SJCRH30 (cell line): ENCODE measurements around the gene ZSWIM9. TPM values are rescaled to one million over a fixed set of nuclear protein-coding genes. Genes with fewer than 3 reads are reported as not detected.

Experiments used
- DNase-seq, 2 experiments: peaks; one replicate each; pipeline ENCODE4 v3.0.0-alpha.2; 2015 to 2020
- H3K27ac ChIP-seq: fragments of 250-450 bp; sonication (Bioruptor Pico); 2 replicates; pipeline ENCODE4 v1.5.1; 2020; ENCODE audit warnings: mild to moderate bottlenecking, moderate library complexity
- H3K27me3 ChIP-seq: fragments of 250-450 bp; sonication (Bioruptor Pico); 2 replicates; pipeline ENCODE4 v1.5.1; 2020; ENCODE audit warnings: mild to moderate bottlenecking, moderate library complexity
- H3K36me3 ChIP-seq: fragments of 250-450 bp; sonication (Bioruptor Pico); 2 replicates; pipeline ENCODE4 v1.5.1; 2020; ENCODE audit warnings: mild to moderate bottlenecking, moderate library complexity
- H3K4me1 ChIP-seq: fragments of 250-450 bp; sonication (Bioruptor Pico); 2 replicates; pipeline ENCODE4 v1.5.1; 2020; ENCODE audit warnings: mild to moderate bottlenecking, moderate library complexity
- H3K4me3 ChIP-seq: fragments of 250-450 bp; sonication (Bioruptor Pico); 2 replicates; pipeline ENCODE4 v1.5.1; 2020; ENCODE audit warnings: mild to moderate bottlenecking, moderate library complexity
- H3K9me3 ChIP-seq: fragments of 250-450 bp; sonication (Bioruptor Pico); replicated peaks from 2 replicates; pipeline ENCODE4 v1.5.1; 2020; ENCODE audit warnings: mild to moderate bottlenecking, moderate library complexity
- total RNA-seq: library from RNA; depleted of rRNA; stranded (reverse); fragments of >200 nt; shearing (Covaris generic); gene quantifications from 2 replicates; pipeline ENCODE4 v1.2.3, GENCODE V29; 2014; rRNA removed

ZSWIM9 gene
- 0.89 and 1.1 TPM in 2 replicates for total RNA-seq

DNA sequence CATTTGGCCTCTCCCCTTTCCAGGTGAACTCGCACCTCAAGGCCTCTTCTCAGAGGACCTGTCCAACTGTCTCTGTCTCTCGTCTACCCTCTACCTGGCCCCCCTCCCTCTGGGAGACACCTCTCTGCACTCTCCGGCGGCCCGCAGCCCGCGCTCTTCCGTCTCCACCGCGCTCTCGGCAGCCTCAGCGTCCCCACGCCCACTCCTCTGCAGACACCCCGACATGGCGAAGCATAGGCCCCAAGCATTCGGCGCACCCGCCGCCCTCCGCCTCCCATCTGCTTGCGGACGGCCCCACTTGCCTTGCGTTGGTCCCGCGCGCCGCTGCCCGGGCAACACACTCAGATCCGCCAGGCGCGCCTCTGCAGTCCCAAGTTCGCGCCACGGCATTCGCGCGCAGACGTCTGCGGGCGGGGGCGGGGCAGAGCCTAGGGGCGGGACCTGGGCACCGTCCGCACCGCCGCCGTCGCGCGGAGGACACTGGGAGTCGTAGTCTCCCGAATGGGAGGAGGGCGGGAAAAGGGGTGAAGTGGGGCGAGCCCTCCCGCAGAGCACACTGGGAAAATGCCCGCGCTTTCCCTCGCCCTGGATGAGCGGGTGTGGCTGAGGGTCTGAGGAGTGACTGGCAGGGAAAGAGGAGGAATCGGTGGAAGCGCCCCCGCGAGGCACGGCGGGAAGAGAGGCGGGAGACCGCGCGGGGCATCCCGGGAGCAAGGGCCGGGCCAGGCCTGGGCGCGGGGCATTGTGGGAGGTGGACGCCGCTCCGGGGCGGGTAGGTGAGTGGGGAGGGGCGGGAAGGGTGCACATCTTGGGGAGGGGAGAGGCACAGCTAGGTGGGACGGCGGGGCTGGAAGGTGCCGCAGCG lies at the start of gene ZSWIM9, which contains the start of gene LIG1:
TSS of gene ZSWIM9 (plus strand) at position 742 of the 865 bp plus-strand sequence. CDS start 1,123 bp downstream, outside the sequence.
TSS of gene LIG1 (minus strand) at position 406 of the 865 bp plus-strand sequence. CDS start 4,778 bp downstream, outside the sequence.
- H3K36me3 ChIP-seq: peaks cover 10% of the 10 kb centered on the region; the same call in 1 of the 2 replicates
- H3K27me3 ChIP-seq: no peaks in the 10 kb centered on the region
- no peaks in the 10 kb centered on the region for H3K4me1 ChIP-seq

GRCh38 chr19:48121066-48121465 lies 49.4 kb upstream of the ZSWIM9 start:
- Histone ChIP-seq H3K36me3 (peaks cover 32% of the 10 kb centered on the region), H3K27ac (no peak overlapping the region), H3K4me3 (no peak overlapping the region), H3K27me3 (no peaks in the 10 kb centered on the region), H3K4me1 (peaks cover 12% of the 10 kb centered on the region), H3K9me3 (no peaks in the 10 kb centered on the region)
- no peak for DNase-seq

More for the DNA sequence above, at the start of gene ZSWIM9, which contains the start of gene LIG1:
- H3K4me3 ChIP-seq: peak within 1 kb of the TSS; percentile 97
- DNase-seq: peak; percentile 96
- no peaks in the 10 kb centered on the region for H3K9me3 ChIP-seq
- H3K27ac ChIP-seq: peak within 1 kb of the TSS; percentile 93

DNA sequence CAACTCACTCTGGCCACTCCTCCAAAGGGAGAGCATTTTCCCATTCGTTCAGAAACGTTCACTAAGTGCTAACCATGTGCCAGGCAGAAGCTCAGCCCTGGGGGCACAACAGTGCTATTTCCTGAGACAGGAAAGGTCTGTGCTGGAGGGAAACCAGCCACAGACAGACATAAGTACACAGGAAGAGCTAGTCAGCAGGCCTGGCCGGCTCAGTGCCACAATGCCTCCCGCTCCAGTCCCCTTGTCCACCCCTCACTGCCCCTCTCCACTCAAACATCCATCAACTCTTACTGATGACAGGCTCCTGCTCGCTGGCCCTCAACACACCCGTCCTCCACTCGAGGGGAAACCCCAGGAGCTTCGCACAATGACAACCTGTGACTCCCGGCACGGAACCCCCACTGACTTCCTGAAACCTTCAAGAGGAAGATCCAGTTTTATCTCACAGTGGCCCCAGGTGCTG lies 48.5 kb upstream of the ZSWIM9 start:
- Histone ChIP-seq H3K27me3 (no peaks in the 10 kb centered on the region), H3K9me3 (no peaks in the 10 kb centered on the region), H3K4me1 (peaks cover 12% of the 10 kb centered on the region), H3K36me3 (peaks cover 32% of the 10 kb centered on the region), H3K27ac (no peak overlapping the region), H3K4me3 (no peak overlapping the region)
- DNase-seq: no peak

- no peak overlapping the region for H3K4me3 ChIP-seq
- peaks cover 12% of the 10 kb centered on the region for H3K4me1 ChIP-seq
- no peak for DNase-seq
- H3K27me3 ChIP-seq: no peaks in the 10 kb centered on the region
- peaks cover 32% of the 10 kb centered on the region for H3K36me3 ChIP-seq
- no peak overlapping the region for H3K27ac ChIP-seq
- no peaks in the 10 kb centered on the region for H3K9me3 ChIP-seq
These were observed 48.1 kb upstream of the ZSWIM9 start for GRCh38 chr19:48122421-48122820.

DNA sequence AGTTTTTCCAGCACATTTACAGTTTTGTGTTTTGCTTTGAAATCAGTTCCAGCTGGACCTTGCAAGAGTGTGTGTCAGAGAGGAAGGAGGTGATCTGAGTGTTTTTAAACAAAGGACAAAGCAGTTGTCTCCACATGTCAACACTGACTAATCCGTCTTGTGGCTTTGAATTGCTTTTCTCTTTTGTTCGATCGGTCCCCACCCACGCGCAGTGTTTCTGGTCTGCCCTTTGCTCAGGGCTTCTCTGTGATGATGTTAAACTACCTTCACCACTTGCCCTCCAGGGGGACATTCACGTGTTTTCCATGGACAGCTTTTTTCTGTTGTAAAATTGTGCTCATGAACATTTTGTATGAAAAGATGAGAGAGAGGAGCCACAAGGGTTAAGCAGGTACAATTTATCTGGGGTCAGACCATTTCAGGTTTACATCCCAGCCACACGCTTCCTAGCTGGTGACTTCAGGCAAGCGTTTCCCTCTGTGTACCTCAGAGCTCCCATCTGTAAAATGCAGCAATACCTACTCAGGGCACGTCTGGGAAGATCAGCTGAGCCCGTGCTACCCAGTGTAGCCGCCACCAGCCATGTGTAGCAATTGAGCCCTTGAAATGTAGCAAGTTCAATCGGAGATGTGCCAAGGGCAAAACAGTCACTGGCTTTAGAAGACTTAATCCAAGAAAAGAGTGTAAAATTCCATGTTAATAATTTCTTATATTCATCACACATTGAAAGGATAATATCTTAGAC lies 46.4 kb upstream of the ZSWIM9 start:
- Histone ChIP-seq H3K27ac (peak overlapping the region; percentile 40; the same call in 1 of the 2 replicates), H3K4me3 (no peak overlapping the region), H3K9me3 (no peaks in the 10 kb centered on the region), H3K36me3 (peaks cover 35% of the 10 kb centered on the region), H3K27me3 (no peaks in the 10 kb centered on the region), H3K4me1 (peaks cover 12% of the 10 kb centered on the region)
- peak; percentile 59 to 76 for DNase-seq

- peaks cover 12% of the 10 kb centered on the region for H3K4me1 ChIP-seq
- H3K27me3 ChIP-seq: no peaks in the 10 kb centered on the region
- H3K4me3 ChIP-seq: no peak overlapping the region
- DNase-seq: no peak
- H3K9me3 ChIP-seq: no peaks in the 10 kb centered on the region
- no peak overlapping the region for H3K27ac ChIP-seq
- H3K36me3 ChIP-seq: peaks cover 42% of the 10 kb centered on the region
These were observed 42.9 kb upstream of the ZSWIM9 start for GRCh38 chr19:48127561-48127960.

DNA sequence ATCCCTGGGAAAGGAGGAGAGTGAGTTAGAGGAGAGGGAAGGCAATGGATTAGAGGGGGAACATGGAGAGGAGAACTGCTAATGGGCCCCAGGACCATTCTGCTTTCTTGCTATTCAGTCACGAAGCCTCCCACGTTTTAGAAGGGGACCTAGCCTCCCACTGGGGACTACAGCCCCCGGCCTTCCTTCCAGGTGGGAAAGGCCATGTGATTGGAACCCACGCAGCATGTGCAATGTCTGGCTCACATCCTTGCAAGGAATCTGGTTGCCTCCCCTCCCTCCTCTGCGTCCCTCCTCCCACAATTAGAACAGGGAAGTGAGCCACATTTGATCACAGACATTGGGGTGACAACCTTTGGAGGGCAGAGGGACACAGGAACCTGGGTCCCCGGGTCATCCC lies 37.4 kb upstream of the ZSWIM9 start:
- no peaks in the 10 kb centered on the region for H3K27me3 ChIP-seq
- H3K27ac ChIP-seq: no peak overlapping the region
- H3K4me3 ChIP-seq: no peak overlapping the region
- H3K9me3 ChIP-seq: no peaks in the 10 kb centered on the region
- H3K4me1 ChIP-seq: no peaks in the 10 kb centered on the region
- H3K36me3 ChIP-seq: peaks cover 24% of the 10 kb centered on the region
- DNase-seq: no peak

DNA sequence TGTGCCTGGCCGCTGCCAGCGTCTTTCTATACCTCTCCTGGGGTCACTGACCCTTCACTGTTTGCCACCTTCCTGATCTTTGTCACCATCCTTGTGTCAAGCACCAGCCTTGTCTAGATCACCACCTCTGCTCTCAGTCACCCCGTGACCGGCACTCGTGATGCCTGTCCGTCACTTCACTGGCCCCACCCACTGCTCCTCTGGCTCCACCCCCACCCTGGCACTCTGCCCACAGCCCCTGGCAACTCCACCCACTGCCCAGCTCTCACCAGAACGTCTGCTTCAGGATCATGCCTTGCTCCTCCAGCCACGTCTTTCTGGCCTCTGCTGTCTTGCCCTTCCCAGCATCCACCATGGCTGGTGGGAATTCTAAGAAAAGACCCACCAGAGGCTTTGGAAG lies 35.1 kb upstream of the ZSWIM9 start:
- H3K4me1 ChIP-seq: no peaks in the 10 kb centered on the region
- no peaks in the 10 kb centered on the region for H3K9me3 ChIP-seq
- no peak overlapping the region for H3K4me3 ChIP-seq
- no peak overlapping the region for H3K27ac ChIP-seq
- no peaks in the 10 kb centered on the region for H3K27me3 ChIP-seq
- peak; percentile 36 to 47 for DNase-seq
- H3K36me3 ChIP-seq: peaks cover 19% of the 10 kb centered on the region

GRCh38 chr19:48136547-48136946 lies 33.9 kb upstream of the ZSWIM9 start:
- H3K4me1 ChIP-seq: no peaks in the 10 kb centered on the region
- H3K27ac ChIP-seq: no peak overlapping the region
- DNase-seq: no peak
- H3K4me3 ChIP-seq: no peak overlapping the region
- no peaks in the 10 kb centered on the region for H3K9me3 ChIP-seq
- no peaks in the 10 kb centered on the region for H3K27me3 ChIP-seq
- peaks cover 8% of the 10 kb centered on the region; the same call in 1 of the 2 replicates for H3K36me3 ChIP-seq

GRCh38 chr19:48137411-48137810 lies 33.1 kb upstream of the ZSWIM9 start:
- Histone ChIP-seq H3K27ac (no peak overlapping the region), H3K27me3 (no peaks in the 10 kb centered on the region), H3K4me1 (no peaks in the 10 kb centered on the region), H3K36me3 (peaks cover 5% of the 10 kb centered on the region; the same call in 1 of the 2 replicates), H3K4me3 (no peak overlapping the region), H3K9me3 (no peaks in the 10 kb centered on the region)
- DNase-seq: no peak

DNA sequence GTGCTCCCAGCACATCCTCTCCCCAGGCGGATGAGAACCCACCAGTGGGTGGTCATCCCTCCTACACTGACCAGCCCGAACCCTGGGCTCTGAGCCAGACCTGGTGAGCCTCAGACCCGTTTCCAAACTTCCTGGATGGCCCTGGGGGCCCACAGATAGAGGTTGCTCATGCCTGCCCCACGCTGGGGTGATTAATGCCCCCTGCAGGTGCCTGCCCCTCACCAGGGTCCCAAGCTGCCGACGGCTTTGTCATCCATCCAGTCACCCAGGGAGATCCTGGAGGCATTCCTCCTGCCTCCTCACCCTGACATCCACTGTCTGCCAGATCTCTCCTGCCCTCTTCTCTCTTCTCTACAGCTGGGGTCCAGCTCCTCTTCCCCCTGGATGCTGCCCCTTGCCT lies 31.4 kb upstream of the ZSWIM9 start:
- peaks cover 9% of the 10 kb centered on the region; the same call in 1 of the 2 replicates for H3K36me3 ChIP-seq
- H3K27ac ChIP-seq: no peak overlapping the region
- no peak overlapping the region for H3K4me3 ChIP-seq
- no peak for DNase-seq
- no peaks in the 10 kb centered on the region for H3K9me3 ChIP-seq
- no peaks in the 10 kb centered on the region for H3K4me1 ChIP-seq
- H3K27me3 ChIP-seq: no peaks in the 10 kb centered on the region

GRCh38 chr19:48147597-48148175 lies 22.8 kb upstream of the ZSWIM9 start:
- Histone ChIP-seq H3K4me3 (no peak overlapping the region), H3K9me3 (no peaks in the 10 kb centered on the region), H3K36me3 (peaks cover 13% of the 10 kb centered on the region), H3K27ac (no peak overlapping the region), H3K27me3 (no peaks in the 10 kb centered on the region), H3K4me1 (no peaks in the 10 kb centered on the region)
- DNase-seq: no peak

GRCh38 chr19:48148576-48148975 lies 21.9 kb upstream of the ZSWIM9 start:
- no peak overlapping the region for H3K4me3 ChIP-seq
- H3K4me1 ChIP-seq: no peaks in the 10 kb centered on the region
- no peaks in the 10 kb centered on the region for H3K9me3 ChIP-seq
- H3K27ac ChIP-seq: no peak overlapping the region
- DNase-seq: no peak
- H3K36me3 ChIP-seq: peaks cover 13% of the 10 kb centered on the region
- no peaks in the 10 kb centered on the region for H3K27me3 ChIP-seq

DNA sequence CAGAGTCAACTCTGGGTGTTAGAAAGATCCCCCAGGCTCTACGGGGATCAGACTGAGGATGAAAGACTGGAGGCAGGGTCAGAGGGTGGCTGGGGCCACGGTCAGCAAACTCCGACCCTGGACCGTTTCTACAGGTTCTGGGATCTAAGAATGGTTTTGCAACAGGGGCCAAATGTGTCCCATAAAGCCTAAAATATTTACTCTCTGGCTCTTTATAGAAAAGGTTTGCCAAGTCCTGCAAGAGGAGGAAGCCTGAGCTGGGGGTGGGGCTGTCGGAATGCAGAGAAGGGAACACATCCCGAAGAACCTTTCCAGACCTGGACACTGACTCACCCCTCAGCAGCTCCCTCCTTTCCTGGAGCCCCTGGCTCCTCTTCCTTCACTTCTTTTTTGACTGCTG lies 21.1 kb upstream of the ZSWIM9 start:
- DNase-seq: no peak
- Histone ChIP-seq H3K4me3 (no peak overlapping the region), H3K36me3 (peaks cover 9% of the 10 kb centered on the region), H3K9me3 (no peaks in the 10 kb centered on the region), H3K27me3 (no peaks in the 10 kb centered on the region), H3K4me1 (no peaks in the 10 kb centered on the region), H3K27ac (no peak overlapping the region)
